IMR-90 (cell line): Measurements from ENCODE around the gene CADM4. TPM values are rescaled to one million over a fixed set of nuclear protein-coding genes. Genes with fewer than 3 reads are reported as not detected.

Experiments used
- ATAC-seq: fragments of 200-7000 bp; cut with Tn5 transposase; 2 replicates; pipeline ENCODE4 v1.9.1; 2020; ENCODE audit warnings: low read depth, mild to moderate bottlenecking, moderate library complexity
- BruUV-seq: library from RNA; stranded (reverse); fragments of 400-500 nt; replicated peaks from 2 replicates; lab custom pipeline; 2021; lab: Mats Ljungman, UMichigan
- CTCF ChIA-PET: fragments of 300-600 bp; formaldehyde crosslinking; extraction: SDS; loops from one replicate; lab custom pipeline; 2021; ENCODE audit warnings: antibody characterized with exemption; lab: Yijun Ruan, JAX
- POLR2A ChIA-PET: fragments of 300-600 bp; sonication (Branson Sonifier 250); formaldehyde crosslinking; loops from one replicate; lab custom pipeline; 2022; ENCODE audit warnings: antibody characterized with exemption; ENCODE audit not compliant: unreplicated experiment; lab: Charles Lee
- DNase-seq: peaks from one replicate; pipeline ENCODE4 v3.0.0; 2013
- H2AFZ ChIP-seq: replicated peaks from 2 replicates; pipeline ENCODE3; 2013; ENCODE audit warnings: low read length, mild to moderate bottlenecking; ENCODE audit not compliant: poor library complexity
- H2AK5ac ChIP-seq: 2 replicates; pipeline ENCODE4 v1.6.1; 2013; ENCODE audit warnings: low read depth, low read length, inconsistent platforms
- H2AK9ac ChIP-seq: replicated peaks from 2 replicates; pipeline ENCODE3; 2013; ENCODE audit warnings: mild to moderate bottlenecking, low read depth, low read length, moderate library complexity; ENCODE audit not compliant: poor library complexity
- H2BK120ac ChIP-seq: 2 replicates; pipeline ENCODE4 v1.6.1; 2013; ENCODE audit warnings: low read depth, low read length, inconsistent platforms
- H2BK15ac ChIP-seq: 3 replicates; pipeline ENCODE4 v1.6.1; 2013; ENCODE audit warnings: low read depth, low read length, inconsistent platforms
- H2BK20ac ChIP-seq: 2 replicates; pipeline ENCODE4 v1.6.1; 2013; ENCODE audit warnings: low read depth, mild to moderate bottlenecking, inconsistent platforms, low read length, moderate library complexity
- H2BK5ac ChIP-seq: 2 replicates; pipeline ENCODE4 v1.6.1; 2013; ENCODE audit warnings: mild to moderate bottlenecking, low read depth, low read length, inconsistent platforms; ENCODE audit not compliant: poor library complexity, severe bottlenecking
- H3K14ac ChIP-seq: replicated peaks from 2 replicates; pipeline ENCODE4 v1.6.1; 2013; ENCODE audit warnings: low read depth, low read length, inconsistent platforms
- H3K18ac ChIP-seq: 2 replicates; pipeline ENCODE4 v1.6.1; 2013; ENCODE audit warnings: low read depth, low read length, control low read depth
- H3K23ac ChIP-seq: 2 replicates; pipeline ENCODE4 v1.6.1; 2013; ENCODE audit warnings: low read depth, low read length, inconsistent platforms
- H3K27ac ChIP-seq: 2 replicates; pipeline ENCODE4 v1.5.1; 2013; ENCODE audit warnings: mild to moderate bottlenecking, control low read depth, low read length; ENCODE audit not compliant: insufficient read depth
- H3K27me3 ChIP-seq: 2 replicates; pipeline ENCODE4 v1.6.1; 2013; ENCODE audit warnings: low read length; ENCODE audit not compliant: control insufficient read depth, insufficient read depth
- H3K36me3 ChIP-seq: 2 replicates; pipeline ENCODE4 v1.6.1; 2013; ENCODE audit warnings: low read length, mixed read lengths; ENCODE audit not compliant: control insufficient read depth, insufficient read depth
- H3K4ac ChIP-seq: 2 replicates; pipeline ENCODE4 v1.6.1; 2013; ENCODE audit warnings: low read depth, low read length, inconsistent platforms
- H3K4me1 ChIP-seq: 2 replicates; pipeline ENCODE4 v1.6.1; 2013; ENCODE audit warnings: low read length, mixed read lengths; ENCODE audit not compliant: control insufficient read depth, insufficient read depth
- H3K4me2 ChIP-seq: 2 replicates; pipeline ENCODE4 v1.6.1; 2013; ENCODE audit warnings: low read depth, mild to moderate bottlenecking, control low read depth, low read length, moderate library complexity
- H3K4me3 ChIP-seq: 2 replicates; pipeline ENCODE4 v1.5.1; 2013; ENCODE audit warnings: low read depth, mild to moderate bottlenecking, control low read depth, low read length, moderate library complexity; ENCODE audit not compliant: insufficient read depth
- H3K56ac ChIP-seq: 2 replicates; pipeline ENCODE4 v1.6.1; 2013; ENCODE audit warnings: low read length, inconsistent platforms; ENCODE audit not compliant: insufficient read depth; ENCODE audit errors: extremely low read depth
- H3K79me1 ChIP-seq, 2 experiments: 2 replicates each; pipeline ENCODE4 v1.6.1; 2013; ENCODE audit warnings: low read length in 2 of 2, inconsistent platforms in 1 of 2, low read depth in 1 of 2
- H3K9ac ChIP-seq: 2 replicates; pipeline ENCODE4 v1.6.1; 2013; ENCODE audit warnings: low read depth, low read length, control low read depth
- H3K9me1 ChIP-seq: 2 replicates; pipeline ENCODE4 v1.6.1; 2013; ENCODE audit warnings: low read length, inconsistent platforms; ENCODE audit not compliant: insufficient read depth
- H3K9me3 ChIP-seq: 2 replicates; pipeline ENCODE4 v1.6.1; 2013; ENCODE audit warnings: low read length; ENCODE audit not compliant: control insufficient read depth, insufficient read depth
- H4K20me1 ChIP-seq: 2 replicates; pipeline ENCODE4 v1.6.1; 2013; ENCODE audit warnings: low read length, inconsistent platforms; ENCODE audit not compliant: insufficient read depth
- H4K5ac ChIP-seq: 2 replicates; pipeline ENCODE4 v1.6.1; 2013; ENCODE audit warnings: mild to moderate bottlenecking, low read depth, low read length, control low read depth
- H4K8ac ChIP-seq, 2 experiments: 2 replicates each; pipeline ENCODE4 v1.6.1; 2013; ENCODE audit warnings: low read depth in 2 of 2, low read length in 2 of 2, control low read depth in 1 of 2, inconsistent platforms in 1 of 2
- H4K91ac ChIP-seq: 2 replicates; pipeline ENCODE4 v1.6.1; 2013; ENCODE audit warnings: low read depth, low read length, inconsistent platforms; ENCODE audit not compliant: insufficient read depth
- BHLHE40 ChIP-seq: fragments of 150-350 bp; IDR thresholded peaks from 2 replicates; pipeline ENCODE4 v1.6.1; 2016; ENCODE audit warnings: mild to moderate bottlenecking, low read depth, low read length
- CHD1 ChIP-seq: IDR thresholded peaks from 2 replicates; pipeline ENCODE4 v1.6.1; 2012; ENCODE audit warnings: low read depth, low read length, improper control_type of control experiment
- CTCF ChIP-seq: conservative IDR thresholded peaks from 2 replicates; pipeline ENCODE4 v1.5.1; 2012; ENCODE audit warnings: mild to moderate bottlenecking, low read depth, low read length, improper control_type of control experiment
- ELK1 ChIP-seq: fragments of 150-350 bp; IDR thresholded peaks from 2 replicates; pipeline ENCODE4 v1.6.1; 2016; ENCODE audit warnings: low read depth, mild to moderate bottlenecking, low read length, moderate library complexity, borderline replicate concordance
- FOS ChIP-seq: fragments of 150-350 bp; IDR thresholded peaks from 2 replicates; pipeline ENCODE4 v1.6.1; 2016; ENCODE audit warnings: low read depth, low read length
- MAFK ChIP-seq: IDR thresholded peaks from 2 replicates; pipeline ENCODE4 v1.6.1; 2012; ENCODE audit warnings: low read depth, low read length, improper control_type of control experiment
- MAZ ChIP-seq: IDR thresholded peaks from 2 replicates; pipeline ENCODE4 v1.6.1; 2012; ENCODE audit warnings: low read depth, mild to moderate bottlenecking, low read length, improper control_type of control experiment, moderate library complexity, borderline replicate concordance
- MXI1 ChIP-seq: IDR thresholded peaks from 2 replicates; pipeline ENCODE4 v1.6.1; 2012; ENCODE audit warnings: low read depth, mild to moderate bottlenecking, low read length, moderate library complexity, borderline replicate concordance
- NFE2L2 ChIP-seq: fragments of 150-350 bp; IDR thresholded peaks from 2 replicates; pipeline ENCODE4 v1.6.1; 2016; ENCODE audit warnings: low read depth, mild to moderate bottlenecking, low read length
- POLR2A ChIP-seq: IDR thresholded peaks from 2 replicates; pipeline ENCODE4 v1.6.1; 2012; ENCODE audit warnings: mild to moderate bottlenecking, low read depth, low read length
- RAD21 ChIP-seq: IDR thresholded peaks from 2 replicates; pipeline ENCODE4 v1.6.1; 2012; ENCODE audit warnings: low read length, improper control_type of control experiment
- RCOR1 ChIP-seq: IDR thresholded peaks from 2 replicates; pipeline ENCODE4 v1.6.1; 2012; ENCODE audit warnings: mild to moderate bottlenecking, low read length, improper control_type of control experiment; ENCODE audit not compliant: insufficient replicate concordance
- RFX5 ChIP-seq: IDR thresholded peaks from 2 replicates; pipeline ENCODE4 v1.8.0; 2012; ENCODE audit warnings: low read depth, mild to moderate bottlenecking, low read length, moderate library complexity
- SMC3 ChIP-seq: fragments of 150-350 bp; IDR thresholded peaks from 2 replicates; pipeline ENCODE4 v1.6.1; 2016; ENCODE audit warnings: low read depth, mild to moderate bottlenecking, antibody characterized with exemption, low read length, moderate library complexity
- WGBS, 2 experiments: methylation state at CpG; one replicate each; pipeline versions ENCODE4 v1.1.5 to v1.1.7; 2013; ENCODE audit warnings: missing lambda C conversion rate in 2 of 2; ENCODE audit not compliant: insufficient read length in 1 of 2; ENCODE audit errors: extremely low coverage in 2 of 2; 5-methylcytosine and 5-hydroxymethylcytosine counted together
- dilution Hi-C: fragments of 300-500 bp; cut with HindIII; formaldehyde crosslinking; loops from one replicate; pipeline ENCODE4 v1.14.3; 2018; ENCODE audit warnings: low sequenced_read_pairs; ENCODE audit not compliant: unreplicated experiment
- in situ Hi-C: fragments of 300-500 bp; cut with MboI; formaldehyde crosslinking; loops from 3 replicates; pipeline ENCODE4 v1.14.3; 2019; ENCODE audit warnings: low sequenced_read_pairs, inconsistent platforms, mixed read lengths
- intact Hi-C: fragments of 100-400 bp; cut with micrococcal nuclease; formaldehyde crosslinking; loops from 2 replicates; pipeline ENCODE4 v1.10.0; 2022
- polyA plus RNA-seq, 3 experiments: library from polyadenylated mRNA; depleted of rRNA; stranded (reverse); fragments of >200 nt; gene quantifications; 2 replicates each; pipeline ENCODE4 v1.2.3, GENCODE V29; 2012; ENCODE audit warnings: low replicate concordance in 1 of 3
- total RNA-seq: library from RNA; depleted of rRNA; stranded (reverse); fragments of >200 nt; gene quantifications from 2 replicates; pipeline ENCODE4 v1.2.3, GENCODE V29; 2012
- TF ChIP-seq, protein P1 (sequence below): fragments of 150-350 bp; IDR thresholded peaks from 2 replicates; pipeline ENCODE4 v1.6.1; 2017; ENCODE audit warnings: mild to moderate bottlenecking, antibody characterized with exemption, low read length, low read depth

The CADM4 gene
- total and polyA plus RNA-seq, 2 of the 4 experiments (the other 2 are of a cell fraction), result 2.0 to 4.9 TPM

GRCh38 chr19:43638995-43639518, 593 bp downstream of the CADM4 start:
- Histone ChIP-seq H3K36me3 (no peaks in the 10 kb centered on the region), H2AFZ (peak overlapping the region; percentile 76), H4K20me1 (no peaks in the 10 kb centered on the region), H3K27me3 (peaks cover 34% of the 10 kb centered on the region), H3K79me1 (no peaks in the 10 kb centered on the region), H3K9ac (no peak overlapping the region), H2AK9ac (no peak overlapping the region), H2BK120ac (no peak overlapping the region), H3K27ac (no peak overlapping the region), H2BK20ac (no peak overlapping the region), H3K4me1 (peaks cover 9% of the 10 kb centered on the region), H3K18ac (no peak overlapping the region), H3K4ac (no peak overlapping the region), H4K8ac (no peak overlapping the region), H4K5ac (no peak overlapping the region), H3K4me2 (no peak overlapping the region; the same call in 1 of the 2 replicates), H3K14ac (no peak overlapping the region), H3K9me1 (no peaks in the 10 kb centered on the region), H2BK5ac (no peak overlapping the region), H2BK15ac (no peak overlapping the region), H3K23ac (peak overlapping the region; percentile 57), H3K4me3 (peak overlapping the region; percentile 4; the same call in 1 of the 2 replicates), H3K9me3 (no peaks in the 10 kb centered on the region), H2AK5ac (0 out of 2 replicates have a peak overlapping the region, but pooled peaks have one; percentile 17), H3K56ac (no peak overlapping the region), H4K91ac (no peak overlapping the region)
- CTCF ChIA-PET, result no interaction called here
- TF ChIP-seq MAZ, result no peak
- TF ChIP-seq ELK1, result no peak
- TF ChIP-seq NFE2L2, result no peak
- TF ChIP-seq CTCF, result no peak
- no peak for TF ChIP-seq RFX5
- TF ChIP-seq, protein P1, sequence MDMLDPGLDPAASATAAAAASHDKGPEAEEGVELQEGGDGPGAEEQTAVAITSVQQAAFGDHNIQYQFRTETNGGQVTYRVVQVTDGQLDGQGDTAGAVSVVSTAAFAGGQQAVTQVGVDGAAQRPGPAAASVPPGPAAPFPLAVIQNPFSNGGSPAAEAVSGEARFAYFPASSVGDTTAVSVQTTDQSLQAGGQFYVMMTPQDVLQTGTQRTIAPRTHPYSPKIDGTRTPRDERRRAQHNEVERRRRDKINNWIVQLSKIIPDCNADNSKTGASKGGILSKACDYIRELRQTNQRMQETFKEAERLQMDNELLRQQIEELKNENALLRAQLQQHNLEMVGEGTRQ, result no peak
- TF ChIP-seq RCOR1, result no peak
- no peak for TF ChIP-seq BHLHE40
- TF ChIP-seq CHD1, result no peak
- TF ChIP-seq POLR2A, result no peak
- TF ChIP-seq SMC3, result no peak
- no peak for TF ChIP-seq MXI1
- no peak for TF ChIP-seq MAFK
- no peak for TF ChIP-seq FOS
- no peak for TF ChIP-seq RAD21
- intact Hi-C loops, result no loop called here
- no peak for DNase-seq
- dilution Hi-C loops, result no loop called here
- WGBS, 2 experiments, result 4% methylated on average over 4 of the region's 18 CpGs; no CpG with 5 or more reads in 1 of the 2 experiments
- no TSS peak for BruUV-seq
- in situ Hi-C loops, result no loop called here
- no peak for ATAC-seq
- POLR2A ChIA-PET, result no interaction called here
